Mesenteric fat pad (tissue), 1 donor: ENCODE measurements around the gene NEURL3. TPM values are rescaled to one million over a fixed set of nuclear protein-coding genes. Genes with fewer than 3 reads are reported as not detected.
"Not testable (repeated sequence)": the region's sequence is repeated elsewhere in the genome, so short reads cannot be mapped to it uniquely, and the experiment has no call there.

ENCODE experiments used
- DNase-seq: peaks from one replicate; pipeline ENCODE4 v3.0.0-alpha.2; 2020; ENCODE audit warnings: low spot score
- total RNA-seq: library from RNA; stranded (reverse); fragmentation: NEBNext Ultra II Directional; extraction: Animal tissue kit (Norgen Biotek cat#: 25700); gene quantifications from one replicate; pipeline ENCODE4 v1.2.1, GENCODE V29; 2021
- donor health status: DM: yes; HTN: yes; CAD: no.

Gene NEURL3
- total RNA-seq, 1 donor from 2014 or later = not detected

GRCh38 chr2:96489261-96489660, 15.9 kb downstream of the NEURL3 start:
- DNase-seq = no peak

- DNase-seq = no peak
Measured at GRCh38 chr2:96486696-96487095, 18.5 kb downstream of the NEURL3 start.

- no peak for DNase-seq
Measured at GRCh38 chr2:96485751-96486651, 19.2 kb downstream of the NEURL3 start.

GRCh38 chr2:96485350-96485749, 19.8 kb downstream of the NEURL3 start:
- no peak for DNase-seq

GRCh38 chr2:96484091-96484490, 21.1 kb downstream of the NEURL3 start:
- DNase-seq = no peak

- no peak for DNase-seq
Measured at GRCh38 chr2:96477458-96477857, 27.7 kb downstream of the NEURL3 start.

- DNase-seq = no peak
Measured at GRCh38 chr2:96471772-96472171, 33.4 kb downstream of the NEURL3 start.

GRCh38 chr2:96470636-96471035, 34.5 kb downstream of the NEURL3 start:
- DNase-seq = no peak

GRCh38 chr2:96470109-96470508, 35.0 kb downstream of the NEURL3 start:
- no peak for DNase-seq

GRCh38 chr2:96468904-96469303, 36.3 kb downstream of the NEURL3 start:
- no peak for DNase-seq

- no peak for DNase-seq
Measured at GRCh38 chr2:96464651-96465050, 40.5 kb downstream of the NEURL3 start.

GRCh38 chr2:96464061-96464460, 41.1 kb downstream of the NEURL3 start:
- no peak for DNase-seq

- DNase-seq = no peak
Measured at GRCh38 chr2:96463119-96463518, 42.0 kb downstream of the NEURL3 start.

- not testable (repeated sequence) for DNase-seq
Measured at GRCh38 chr2:96461616-96462015, 43.5 kb downstream of the NEURL3 start.

GRCh38 chr2:96452053-96452452, 53.1 kb downstream of the NEURL3 start:
- no peak for DNase-seq

- DNase-seq = no peak
Measured at GRCh38 chr2:96449637-96450036, 55.5 kb downstream of the NEURL3 start.

- no peak for DNase-seq
Measured at GRCh38 chr2:96449174-96449573, 56.0 kb downstream of the NEURL3 start.

- DNase-seq = no peak
Measured at GRCh38 chr2:96447726-96448125, 57.4 kb downstream of the NEURL3 start.

Other genes with a start within 250 kb of the NEURL3 start
- gene TMEM127, start 239.4 kb downstream of the NEURL3 start, total RNA-seq = 58.7 TPM
- 71.0 TPM for gene CIAO1, start 239.1 kb downstream of the NEURL3 start, total RNA-seq
- 87.2 TPM for gene SNRNP200, start 199.8 kb downstream of the NEURL3 start, total RNA-seq
- 3.1 TPM for gene ITPRIPL1, start 180.0 kb downstream of the NEURL3 start, total RNA-seq
- 0.77 TPM for gene NCAPH, start 169.6 kb downstream of the NEURL3 start, total RNA-seq
- 50.9 TPM for gene ARID5A, start 31.4 kb upstream of the NEURL3 start, total RNA-seq
- 37.6 TPM for gene KANSL3, start 133.0 kb upstream of the NEURL3 start, total RNA-seq
- gene FER1L5, start 137.4 kb upstream of the NEURL3 start, total RNA-seq = 0.06 TPM
- gene LMAN2L, start 234.7 kb upstream of the NEURL3 start, total RNA-seq = 10.2 TPM